MM.1S (cell line): ENCODE results near the gene HECTD4.

Experiments
- DNase-seq: peaks from one replicate; pipeline ENCODE4 v3.0.0-alpha.2; 2015
- H2AFZ ChIP-seq: fragments of 300-600 bp; sonication (generic); 2 replicates; pipeline ENCODE4 v1.6.0; 2016; ENCODE audit warnings: antibody characterized with exemption, low read length
- H3F3A ChIP-seq: fragments of 300-600 bp; sonication (generic); 2 replicates; pipeline ENCODE4 v1.6.1; 2016; ENCODE audit warnings: mild to moderate bottlenecking, antibody characterized with exemption, low read length, moderate library complexity, mixed read lengths; ENCODE audit not compliant: insufficient read depth
- H3K27ac ChIP-seq: fragments of 300-600 bp; sonication (generic); 2 replicates; pipeline ENCODE4 v1.5.1; 2016; ENCODE audit warnings: mild to moderate bottlenecking, low read length
- H3K27me3 ChIP-seq: fragments of 300-600 bp; sonication (generic); replicated peaks from 2 replicates; pipeline ENCODE4 v1.6.0; 2016; ENCODE audit warnings: low read length; ENCODE audit not compliant: insufficient read depth
- H3K36me3 ChIP-seq: fragments of 300-600 bp; sonication (generic); replicated peaks from 2 replicates; pipeline ENCODE4 v1.6.1; 2016; ENCODE audit warnings: mild to moderate bottlenecking, low read length, mixed read lengths; ENCODE audit not compliant: insufficient read depth
- H3K4me1 ChIP-seq: fragments of 300-600 bp; sonication (generic); 2 replicates; pipeline ENCODE4 v1.6.1; 2016; ENCODE audit warnings: low read length, mixed read lengths
- H3K4me2 ChIP-seq: fragments of 300-600 bp; sonication (generic); 2 replicates; pipeline ENCODE4 v1.6.0; 2016; ENCODE audit warnings: low read depth, low read length
- H3K4me3 ChIP-seq: fragments of 300-600 bp; sonication (generic); 2 replicates; pipeline ENCODE4 v1.5.1; 2016; ENCODE audit warnings: low read length, mixed read lengths
- H3K79me2 ChIP-seq: fragments of 300-600 bp; sonication (generic); 2 replicates; pipeline ENCODE4 v1.6.1; 2016; ENCODE audit warnings: mixed run types, low read length, mixed read lengths
- H3K9ac ChIP-seq: fragments of 300-600 bp; sonication (generic); 2 replicates; pipeline ENCODE4 v1.6.1; 2016; ENCODE audit warnings: low read length, mixed read lengths
- H3K9me2 ChIP-seq: fragments of 300-600 bp; sonication (generic); replicated peaks from 2 replicates; pipeline ENCODE4 v1.6.1; 2016; ENCODE audit warnings: mild to moderate bottlenecking, low read length, mixed read lengths; ENCODE audit not compliant: insufficient read depth
- H3K9me3 ChIP-seq: fragments of 300-600 bp; sonication (generic); replicated peaks from 2 replicates; pipeline ENCODE4 v1.6.1; 2016; ENCODE audit warnings: mild to moderate bottlenecking, low read length, mixed read lengths; ENCODE audit not compliant: insufficient read depth
- H4K20me1 ChIP-seq: fragments of 300-600 bp; sonication (generic); 2 replicates; pipeline ENCODE4 v1.6.1; 2016; ENCODE audit warnings: mild to moderate bottlenecking, low read length, moderate library complexity, mixed read lengths; ENCODE audit not compliant: insufficient read depth
- EZH2 ChIP-seq: fragments of 300-600 bp; sonication (generic); optimal IDR thresholded peaks from 2 replicates; pipeline ENCODE3; 2017; ENCODE audit warnings: low read depth, mild to moderate bottlenecking, antibody characterized with exemption, low read length, mixed read lengths
- EZH2phosphoT487 ChIP-seq: fragments of 300-600 bp; sonication (generic); IDR thresholded peaks from 2 replicates; pipeline ENCODE4 v1.6.1; 2018; ENCODE audit warnings: antibody characterized with exemption, low read length
- TF ChIP-seq, protein P1 (sequence below): fragments of 300-600 bp; sonication (generic); IDR thresholded peaks from 2 replicates; pipeline ENCODE4 v1.5.1; 2016; ENCODE audit warnings: antibody characterized with exemption, low read length, mixed read lengths

The HECTD4 gene

DNA sequence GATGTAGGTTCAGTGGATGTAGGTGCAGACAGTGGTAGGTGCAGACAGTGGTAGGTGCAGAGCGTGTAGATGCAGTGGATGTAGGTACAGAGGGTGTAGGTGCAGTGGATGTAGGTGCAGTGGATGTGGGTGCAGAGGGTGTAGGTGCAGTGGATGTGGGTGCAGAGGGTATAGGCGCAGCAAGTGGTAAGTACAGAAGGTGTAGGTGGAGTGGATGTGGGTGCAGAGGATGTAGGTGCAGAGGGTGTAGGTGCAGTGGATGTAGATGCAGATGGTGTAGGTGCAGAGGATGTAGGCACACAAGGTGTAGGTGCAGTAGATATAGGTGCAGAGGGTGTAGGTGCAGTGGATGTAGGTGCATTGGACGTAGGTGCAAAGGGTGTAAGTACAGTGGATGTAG is 86.0 kb downstream of the HECTD4 start:
- no peaks in the 10 kb centered on the region for H3K79me2 ChIP-seq
- no peak overlapping the region for H3K4me3 ChIP-seq
- TF ChIP-seq EZH2phosphoT487 (no peak), EZH2 (no peak)
- TF ChIP-seq, protein P1, sequence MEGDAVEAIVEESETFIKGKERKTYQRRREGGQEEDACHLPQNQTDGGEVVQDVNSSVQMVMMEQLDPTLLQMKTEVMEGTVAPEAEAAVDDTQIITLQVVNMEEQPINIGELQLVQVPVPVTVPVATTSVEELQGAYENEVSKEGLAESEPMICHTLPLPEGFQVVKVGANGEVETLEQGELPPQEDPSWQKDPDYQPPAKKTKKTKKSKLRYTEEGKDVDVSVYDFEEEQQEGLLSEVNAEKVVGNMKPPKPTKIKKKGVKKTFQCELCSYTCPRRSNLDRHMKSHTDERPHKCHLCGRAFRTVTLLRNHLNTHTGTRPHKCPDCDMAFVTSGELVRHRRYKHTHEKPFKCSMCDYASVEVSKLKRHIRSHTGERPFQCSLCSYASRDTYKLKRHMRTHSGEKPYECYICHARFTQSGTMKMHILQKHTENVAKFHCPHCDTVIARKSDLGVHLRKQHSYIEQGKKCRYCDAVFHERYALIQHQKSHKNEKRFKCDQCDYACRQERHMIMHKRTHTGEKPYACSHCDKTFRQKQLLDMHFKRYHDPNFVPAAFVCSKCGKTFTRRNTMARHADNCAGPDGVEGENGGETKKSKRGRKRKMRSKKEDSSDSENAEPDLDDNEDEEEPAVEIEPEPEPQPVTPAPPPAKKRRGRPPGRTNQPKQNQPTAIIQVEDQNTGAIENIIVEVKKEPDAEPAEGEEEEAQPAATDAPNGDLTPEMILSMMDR: no peak
- no peak overlapping the region for H2AFZ ChIP-seq
- H3K36me3 ChIP-seq: no peaks in the 10 kb centered on the region
- H4K20me1 ChIP-seq: no peaks in the 10 kb centered on the region
- H3F3A ChIP-seq: no peaks in the 10 kb centered on the region
- no peaks in the 10 kb centered on the region for H3K9me3 ChIP-seq
- H3K4me1 ChIP-seq: no peaks in the 10 kb centered on the region
- H3K9me2 ChIP-seq: no peaks in the 10 kb centered on the region
- no peak overlapping the region for H3K9ac ChIP-seq
- DNase-seq: no peak
- no peak overlapping the region for H3K4me2 ChIP-seq
- H3K27me3 ChIP-seq: no peaks in the 10 kb centered on the region
- H3K27ac ChIP-seq: no peak overlapping the region

DNA sequence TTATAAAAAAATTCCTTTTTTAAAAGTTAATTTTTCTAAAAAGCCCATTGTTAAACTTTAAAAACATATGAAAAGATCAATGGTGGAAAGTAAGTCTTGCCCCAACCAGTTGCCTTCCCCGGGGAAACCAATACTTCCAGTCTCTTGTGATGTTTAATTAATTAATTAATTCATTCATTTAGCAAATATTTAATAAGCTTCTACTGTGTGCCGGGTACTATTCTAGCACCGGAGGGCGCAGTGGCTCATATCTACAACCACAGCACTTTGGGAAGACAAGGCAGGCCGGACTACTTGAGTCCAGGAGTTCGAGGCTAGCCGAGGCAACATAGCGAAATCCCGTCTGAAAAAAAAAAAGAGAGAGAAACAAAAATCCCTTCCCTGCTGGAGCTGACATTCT is 87.4 kb downstream of the HECTD4 start:
- TF ChIP-seq EZH2phosphoT487 (no peak), EZH2 (no peak)
- TF ChIP-seq, protein P1: no peak
- Histone ChIP-seq H3K27ac (no peak overlapping the region), H3K79me2 (no peaks in the 10 kb centered on the region), H3K27me3 (no peaks in the 10 kb centered on the region), H3K9me3 (no peaks in the 10 kb centered on the region), H3K9me2 (no peaks in the 10 kb centered on the region), H3K4me1 (no peaks in the 10 kb centered on the region), H3K4me3 (no peak overlapping the region), H2AFZ (no peak overlapping the region), H4K20me1 (no peaks in the 10 kb centered on the region), H3K36me3 (no peaks in the 10 kb centered on the region), H3K9ac (no peak overlapping the region), H3K4me2 (no peak overlapping the region), H3F3A (no peaks in the 10 kb centered on the region)
- DNase-seq: no peak

DNA sequence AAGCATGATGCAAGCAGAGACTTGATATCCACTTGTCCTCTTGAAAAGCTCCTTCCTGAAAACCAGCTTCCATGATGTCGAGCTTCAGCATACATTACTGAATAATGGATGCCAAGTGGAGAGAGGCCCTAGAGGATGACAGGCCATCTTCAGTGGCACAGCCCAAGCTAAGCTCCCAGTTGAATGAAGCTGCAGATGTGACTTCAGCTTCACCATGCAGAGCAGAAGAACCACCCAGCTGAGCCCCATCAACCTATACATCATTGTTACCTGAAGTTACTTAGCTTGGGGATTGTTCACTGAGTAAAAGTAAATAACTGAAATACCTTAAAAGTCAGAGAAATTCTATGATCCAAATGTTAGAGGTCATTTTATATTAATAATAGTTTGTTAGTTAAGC is 93.6 kb downstream of the HECTD4 start:
- no peak overlapping the region for H3K4me3 ChIP-seq
- no peaks in the 10 kb centered on the region for H4K20me1 ChIP-seq
- no peak overlapping the region for H2AFZ ChIP-seq
- DNase-seq: no peak
- no peaks in the 10 kb centered on the region for H3F3A ChIP-seq
- no peaks in the 10 kb centered on the region for H3K36me3 ChIP-seq
- H3K9ac ChIP-seq: no peak overlapping the region
- no peaks in the 10 kb centered on the region for H3K79me2 ChIP-seq
- no peaks in the 10 kb centered on the region for H3K9me2 ChIP-seq
- H3K27me3 ChIP-seq: no peaks in the 10 kb centered on the region
- no peaks in the 10 kb centered on the region for H3K4me1 ChIP-seq
- no peaks in the 10 kb centered on the region for H3K9me3 ChIP-seq
- no peak overlapping the region for H3K4me2 ChIP-seq
- no peak overlapping the region for H3K27ac ChIP-seq
- TF ChIP-seq EZH2 (no peak), EZH2phosphoT487 (no peak)
- TF ChIP-seq, protein P1: no peak
